Neural cell (in vitro differentiated cells): ENCODE data around the gene ADAMTS6. TPM values are rescaled to one million over a fixed set of nuclear protein-coding genes. Genes with fewer than 3 reads are reported as not detected.

Experiments used
- H2AFZ ChIP-seq: fragments of 200-600, 300-800 bp; sonication (generic), shearing (Covaris generic); 2 replicates; pipeline ENCODE4 v1.6.0; 2014; ENCODE audit warnings: low read depth, mild to moderate bottlenecking, antibody characterized with exemption, low read length, moderate library complexity
- H3F3A ChIP-seq: fragments of 200-600 bp; shearing (Covaris generic); 2 replicates; pipeline ENCODE4 v1.6.1; 2016; ENCODE audit warnings: mild to moderate bottlenecking, moderate library complexity, mixed read lengths, antibody characterized with exemption, low read length; ENCODE audit not compliant: insufficient read depth, poor library complexity, severe bottlenecking
- H3K27ac ChIP-seq: fragments of 200-600, 300-800 bp; sonication (generic), shearing (Covaris generic); 2 replicates; pipeline ENCODE4 v1.5.1; 2014; ENCODE audit warnings: mild to moderate bottlenecking, low read length, moderate library complexity
- H3K27me3 ChIP-seq: fragments of 300-800, 200-600 bp; sonication (generic), shearing (Covaris generic); 2 replicates; pipeline ENCODE4 v1.6.0; 2014; ENCODE audit warnings: mild to moderate bottlenecking, low read depth, low read length, moderate library complexity; ENCODE audit not compliant: insufficient read depth
- H3K36me3 ChIP-seq: fragments of 300-800, 200-600 bp; sonication (generic), shearing (Covaris generic); 2 replicates; pipeline ENCODE4 v1.5.1; 2014; ENCODE audit warnings: mild to moderate bottlenecking, antibody characterized with exemption, low read length, moderate library complexity; ENCODE audit not compliant: insufficient read depth
- H3K4me2 ChIP-seq: fragments of 300-800, 200-600 bp; sonication (generic), shearing (Covaris generic); 2 replicates; pipeline ENCODE4 v1.6.0; 2014; ENCODE audit warnings: mild to moderate bottlenecking, low read length
- H3K4me3 ChIP-seq: fragments of 300-800, 200-600 bp; sonication (generic), shearing (Covaris generic); 2 replicates; pipeline ENCODE4 v1.5.1; 2014; ENCODE audit warnings: mild to moderate bottlenecking, low read length, moderate library complexity
- H3K79me2 ChIP-seq: fragments of 200-600 bp; shearing (Covaris generic); replicated peaks from 2 replicates; pipeline ENCODE4 v1.6.0; 2014; ENCODE audit warnings: mild to moderate bottlenecking, low read length, moderate library complexity; ENCODE audit not compliant: insufficient read depth
- H3K9ac ChIP-seq: fragments of 300-800, 200-600 bp; sonication (generic), shearing (Covaris generic); 2 replicates; pipeline ENCODE4 v1.6.1; 2016; ENCODE audit warnings: mild to moderate bottlenecking, low read length, mixed read lengths
- H3K9me2 ChIP-seq: fragments of 200-600 bp; shearing (Covaris generic); 2 replicates; pipeline ENCODE4 v1.6.1; 2016; ENCODE audit warnings: mild to moderate bottlenecking, low read length, mixed read lengths; ENCODE audit not compliant: insufficient read depth
- H3K9me3 ChIP-seq: fragments of 200-600, 300-800 bp; sonication (generic), shearing (Covaris generic); 2 replicates; pipeline ENCODE4 v1.6.1; 2016; ENCODE audit warnings: mild to moderate bottlenecking, mixed run types, low read length, moderate library complexity, mixed read lengths
- H4K20me1 ChIP-seq: fragments of 200-600 bp; shearing (Covaris generic); 2 replicates; pipeline ENCODE4 v1.6.1; 2016; ENCODE audit warnings: mild to moderate bottlenecking, mixed run types; ENCODE audit not compliant: insufficient read depth
- EP300 ChIP-seq: fragments of 450-650 bp; conservative IDR thresholded peaks from 2 replicates; pipeline ENCODE4 v1.6.1; 2014; ENCODE audit warnings: antibody characterized with exemption, mild to moderate bottlenecking, moderate library complexity; ENCODE audit not compliant: poor library complexity, severe bottlenecking
- EZH2 ChIP-seq: fragments of 200-600, 300-800 bp; shearing (Covaris generic), sonication (generic); IDR thresholded peaks from 2 replicates; pipeline ENCODE4 v1.6.1; 2014; ENCODE audit warnings: antibody characterized with exemption, low read length, borderline replicate concordance, mild to moderate bottlenecking; ENCODE audit not compliant: insufficient read depth, poor library complexity, severe bottlenecking
- MXI1 ChIP-seq: fragments of 450-650 bp; conservative IDR thresholded peaks from 2 replicates; pipeline ENCODE4 v1.6.1; 2014; ENCODE audit warnings: antibody characterized with exemption, mild to moderate bottlenecking; ENCODE audit not compliant: poor library complexity, severe bottlenecking
- POLR2AphosphoS5 ChIP-seq: IDR thresholded peaks from 2 replicates; pipeline ENCODE4 v1.6.1; 2012
- RAD21 ChIP-seq: fragments of 450-650 bp; conservative IDR thresholded peaks from 2 replicates; pipeline ENCODE4 v1.6.1; 2014; ENCODE audit warnings: antibody characterized with exemption, mild to moderate bottlenecking, moderate library complexity
- REST ChIP-seq: IDR thresholded peaks from 2 replicates; pipeline ENCODE4 v1.6.1; 2012; ENCODE audit warnings: borderline replicate concordance
- SMC3 ChIP-seq: fragments of 450-650 bp; conservative IDR thresholded peaks from 2 replicates; pipeline ENCODE4 v1.6.1; 2014; ENCODE audit warnings: antibody characterized with exemption, mild to moderate bottlenecking, moderate library complexity; ENCODE audit not compliant: poor library complexity
- TAF1 ChIP-seq: IDR thresholded peaks from 2 replicates; pipeline ENCODE4 v1.6.1; 2012; ENCODE audit warnings: low read depth
- polyA plus RNA-seq: library from polyadenylated mRNA; depleted of rRNA; stranded (reverse); fragments of >200 nt; gene quantifications from 2 replicates; pipeline ENCODE4 v1.2.3, GENCODE V29; 2014
- TF ChIP-seq, protein P1 (sequence below): fragments of 450-650 bp; IDR thresholded peaks from 2 replicates; pipeline ENCODE4 v1.5.1; 2014; ENCODE audit warnings: antibody characterized with exemption, mild to moderate bottlenecking, moderate library complexity; ENCODE audit not compliant: poor library complexity, severe bottlenecking

Gene ADAMTS6
- polyA plus RNA-seq, 1 donor from 2014 or later = 0.58 TPM

- H2AFZ ChIP-seq = no peak overlapping the region
Measured at GRCh38 chr5:65117525-65117924, 364.2 kb downstream of the ADAMTS6 start.

GRCh38 chr5:65113771-65114170 is 367.9 kb downstream of the ADAMTS6 start:
- H3K27me3 ChIP-seq = no peaks in the 10 kb centered on the region
- no peaks in the 10 kb centered on the region for H3F3A ChIP-seq
- no peaks in the 10 kb centered on the region for H3K9me3 ChIP-seq
- TF ChIP-seq RAD21 (no peak), MXI1 (no peak), TAF1 (no peak), SMC3 (no peak), REST (no peak), EP300 (no peak), POLR2AphosphoS5 (no peak), EZH2 (no peak)
- TF ChIP-seq, protein P1, sequence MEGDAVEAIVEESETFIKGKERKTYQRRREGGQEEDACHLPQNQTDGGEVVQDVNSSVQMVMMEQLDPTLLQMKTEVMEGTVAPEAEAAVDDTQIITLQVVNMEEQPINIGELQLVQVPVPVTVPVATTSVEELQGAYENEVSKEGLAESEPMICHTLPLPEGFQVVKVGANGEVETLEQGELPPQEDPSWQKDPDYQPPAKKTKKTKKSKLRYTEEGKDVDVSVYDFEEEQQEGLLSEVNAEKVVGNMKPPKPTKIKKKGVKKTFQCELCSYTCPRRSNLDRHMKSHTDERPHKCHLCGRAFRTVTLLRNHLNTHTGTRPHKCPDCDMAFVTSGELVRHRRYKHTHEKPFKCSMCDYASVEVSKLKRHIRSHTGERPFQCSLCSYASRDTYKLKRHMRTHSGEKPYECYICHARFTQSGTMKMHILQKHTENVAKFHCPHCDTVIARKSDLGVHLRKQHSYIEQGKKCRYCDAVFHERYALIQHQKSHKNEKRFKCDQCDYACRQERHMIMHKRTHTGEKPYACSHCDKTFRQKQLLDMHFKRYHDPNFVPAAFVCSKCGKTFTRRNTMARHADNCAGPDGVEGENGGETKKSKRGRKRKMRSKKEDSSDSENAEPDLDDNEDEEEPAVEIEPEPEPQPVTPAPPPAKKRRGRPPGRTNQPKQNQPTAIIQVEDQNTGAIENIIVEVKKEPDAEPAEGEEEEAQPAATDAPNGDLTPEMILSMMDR = no peak
- H3K4me3 ChIP-seq = no peak overlapping the region
- H3K79me2 ChIP-seq = no peaks in the 10 kb centered on the region
- H2AFZ ChIP-seq = no peak overlapping the region
- H3K36me3 ChIP-seq = no peaks in the 10 kb centered on the region
- no peaks in the 10 kb centered on the region for H4K20me1 ChIP-seq
- no peak overlapping the region for H3K9ac ChIP-seq
- H3K9me2 ChIP-seq = no peaks in the 10 kb centered on the region
- H3K27ac ChIP-seq = no peak overlapping the region
- H3K4me2 ChIP-seq = no peak overlapping the region

More at GRCh38 chr5:65117525-65117924, 364.2 kb downstream of the ADAMTS6 start:
- H4K20me1 ChIP-seq = no peaks in the 10 kb centered on the region
- H3K36me3 ChIP-seq = no peaks in the 10 kb centered on the region
- H3K4me3 ChIP-seq = no peak overlapping the region
- no peaks in the 10 kb centered on the region for H3K79me2 ChIP-seq
- no peak for TF ChIP-seq POLR2AphosphoS5
- TF ChIP-seq EP300 = no peak
- TF ChIP-seq MXI1 = no peak
- no peak for TF ChIP-seq TAF1
- TF ChIP-seq REST = no peak
- TF ChIP-seq RAD21 = no peak
- TF ChIP-seq SMC3 = no peak
- TF ChIP-seq, protein P1 = no peak
- H3K9me2 ChIP-seq = no peaks in the 10 kb centered on the region
- no peaks in the 10 kb centered on the region for H3F3A ChIP-seq
- no peaks in the 10 kb centered on the region for H3K9me3 ChIP-seq
- no peak overlapping the region for H3K4me2 ChIP-seq
- H3K9ac ChIP-seq = no peak overlapping the region
- H3K27me3 ChIP-seq = no peaks in the 10 kb centered on the region
- H3K27ac ChIP-seq = no peak overlapping the region
